Stomach (tissue), 4 donors: ENCODE measurements around the gene CAPZB.

ENCODE experiments used
- EP300 ChIP-seq: sonication (generic); formaldehyde crosslinking; IDR thresholded peaks from one replicate; pipeline ENCODE4 v1.6.1; 2017; ENCODE audit warnings: antibody characterized with exemption
- POLR2A ChIP-seq, 4 donors: fragments of 450-650 bp; IDR thresholded peaks; one replicate each; pipeline ENCODE4 v1.6.1; 2016; ENCODE audit warnings: antibody characterized with exemption in 4 of 4, control low read depth in 2 of 4, mild to moderate bottlenecking in 1 of 4, moderate library complexity in 1 of 4
- POLR2AphosphoS5 ChIP-seq, 3 donors: sonication (generic); formaldehyde crosslinking; IDR thresholded peaks; one replicate each; pipeline ENCODE4 v1.6.1; 2016; ENCODE audit warnings: antibody characterized with exemption in 3 of 3
- TF ChIP-seq, protein P1 (sequence below), 7 experiments: fragments of 450-650 bp in 4 of 7; fragments of 200-600 bp in 3 of 7; sonication (generic) in 3 of 7; IDR thresholded peaks; one replicate each; pipeline ENCODE4 v1.5.1; 2016 to 2019; ENCODE audit warnings: antibody characterized with exemption in 7 of 7, control low read depth in 2 of 7, mild to moderate bottlenecking in 1 of 7

DNA sequence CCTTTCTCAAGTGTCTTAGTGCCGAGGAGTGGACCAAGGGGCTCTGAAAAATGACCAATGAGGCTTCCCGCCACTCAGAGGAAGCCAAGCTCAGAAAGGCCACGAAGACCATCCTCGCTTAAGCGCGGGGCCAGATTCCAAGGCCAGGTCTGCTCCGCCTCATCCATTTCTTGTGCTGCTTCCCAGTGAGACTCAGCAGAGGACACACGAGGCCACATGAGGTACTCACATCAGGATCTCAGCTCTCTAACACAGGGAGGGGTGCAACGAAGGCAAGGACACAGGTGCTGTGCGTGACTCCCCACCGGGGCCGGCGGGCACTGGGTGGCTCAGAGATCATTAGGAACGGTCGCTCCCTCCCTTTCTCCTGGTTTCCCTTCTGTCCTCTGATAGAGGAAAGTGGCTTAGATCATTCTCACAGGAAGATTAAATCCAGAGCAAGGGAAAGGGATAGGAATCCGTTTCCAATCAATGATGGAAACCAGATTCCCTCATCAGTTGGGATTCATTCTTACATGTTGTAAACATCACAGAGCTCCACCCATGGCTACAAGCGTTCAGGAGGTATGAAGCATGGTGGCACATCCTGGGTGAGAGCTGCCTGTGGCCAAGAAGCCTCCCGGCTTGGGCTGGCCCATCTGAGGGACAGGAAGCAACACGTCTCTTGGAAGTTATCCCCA, 46.7 kb downstream of the CAPZB start:
- TF ChIP-seq, protein P1, sequence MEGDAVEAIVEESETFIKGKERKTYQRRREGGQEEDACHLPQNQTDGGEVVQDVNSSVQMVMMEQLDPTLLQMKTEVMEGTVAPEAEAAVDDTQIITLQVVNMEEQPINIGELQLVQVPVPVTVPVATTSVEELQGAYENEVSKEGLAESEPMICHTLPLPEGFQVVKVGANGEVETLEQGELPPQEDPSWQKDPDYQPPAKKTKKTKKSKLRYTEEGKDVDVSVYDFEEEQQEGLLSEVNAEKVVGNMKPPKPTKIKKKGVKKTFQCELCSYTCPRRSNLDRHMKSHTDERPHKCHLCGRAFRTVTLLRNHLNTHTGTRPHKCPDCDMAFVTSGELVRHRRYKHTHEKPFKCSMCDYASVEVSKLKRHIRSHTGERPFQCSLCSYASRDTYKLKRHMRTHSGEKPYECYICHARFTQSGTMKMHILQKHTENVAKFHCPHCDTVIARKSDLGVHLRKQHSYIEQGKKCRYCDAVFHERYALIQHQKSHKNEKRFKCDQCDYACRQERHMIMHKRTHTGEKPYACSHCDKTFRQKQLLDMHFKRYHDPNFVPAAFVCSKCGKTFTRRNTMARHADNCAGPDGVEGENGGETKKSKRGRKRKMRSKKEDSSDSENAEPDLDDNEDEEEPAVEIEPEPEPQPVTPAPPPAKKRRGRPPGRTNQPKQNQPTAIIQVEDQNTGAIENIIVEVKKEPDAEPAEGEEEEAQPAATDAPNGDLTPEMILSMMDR (IDR thresholded peaks at IDR 0.05) = no peak
- TF ChIP-seq POLR2A (IDR thresholded peaks at IDR 0.05) (no peak), EP300 (no peak), POLR2AphosphoS5 (IDR thresholded peaks at IDR 0.05) (no peak)
